NOMO-1 (cell line): ENCODE results near the gene SIAH3.

Source experiments
- DNase-seq, 2 experiments: peaks; one replicate each; lab custom pipeline; 2025; ENCODE audit not compliant: unreplicated experiment in 2 of 2; lab: John Stamatoyannopoulos, UW

SIAH3 gene

GRCh38 chr13:45863709-45864590 is 12.4 kb upstream of the SIAH3 start:
- DNase-seq = no peak

DNA sequence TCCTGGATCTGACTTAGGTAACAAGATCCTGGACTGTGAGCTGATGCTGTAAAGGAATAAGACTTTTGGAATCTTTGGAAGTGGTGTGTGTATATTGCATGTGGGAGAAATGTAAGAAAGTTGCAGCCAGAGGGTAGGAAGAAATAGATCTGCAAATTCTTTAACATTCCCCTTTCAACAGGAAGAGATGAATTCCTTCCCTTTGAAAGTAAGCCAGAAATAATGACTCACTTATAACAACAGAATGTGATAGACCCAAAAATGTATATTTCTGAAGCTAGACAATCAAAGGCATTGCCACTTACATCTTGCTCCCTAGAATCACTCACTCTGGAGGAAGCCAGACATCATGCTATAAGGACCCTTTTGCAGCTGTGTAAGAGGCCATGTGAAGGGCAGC is 9.8 kb upstream of the SIAH3 start:
- DNase-seq = no peak

- no peak for DNase-seq
These were observed 8.7 kb upstream of the SIAH3 start for GRCh38 chr13:45860240-45860639.

- no peak for DNase-seq
These were observed 8.2 kb upstream of the SIAH3 start for GRCh38 chr13:45859705-45860104.

DNA sequence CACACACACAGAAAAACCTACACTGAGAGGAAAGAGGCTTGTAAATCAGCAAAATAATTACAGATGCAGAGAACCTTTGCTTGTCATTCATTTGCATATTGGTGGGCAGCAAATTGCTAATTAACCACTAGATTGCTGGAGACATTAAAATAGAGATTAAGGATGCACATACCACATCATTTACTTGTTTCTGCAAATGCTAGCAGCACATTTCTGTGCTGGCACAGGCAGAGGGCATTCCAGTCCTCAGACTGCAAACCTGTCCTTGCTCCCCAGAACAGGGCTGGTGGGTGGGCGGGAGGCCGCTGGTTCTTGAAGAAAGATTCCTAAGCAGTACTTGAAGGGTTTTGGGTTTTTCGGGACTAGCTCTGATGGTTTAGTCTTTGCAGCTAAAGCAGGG is 941 bp upstream of the SIAH3 start:
- no peak for DNase-seq

- no peak for DNase-seq
These were observed 403 bp upstream of the SIAH3 start for GRCh38 chr13:45851956-45852355.

DNA sequence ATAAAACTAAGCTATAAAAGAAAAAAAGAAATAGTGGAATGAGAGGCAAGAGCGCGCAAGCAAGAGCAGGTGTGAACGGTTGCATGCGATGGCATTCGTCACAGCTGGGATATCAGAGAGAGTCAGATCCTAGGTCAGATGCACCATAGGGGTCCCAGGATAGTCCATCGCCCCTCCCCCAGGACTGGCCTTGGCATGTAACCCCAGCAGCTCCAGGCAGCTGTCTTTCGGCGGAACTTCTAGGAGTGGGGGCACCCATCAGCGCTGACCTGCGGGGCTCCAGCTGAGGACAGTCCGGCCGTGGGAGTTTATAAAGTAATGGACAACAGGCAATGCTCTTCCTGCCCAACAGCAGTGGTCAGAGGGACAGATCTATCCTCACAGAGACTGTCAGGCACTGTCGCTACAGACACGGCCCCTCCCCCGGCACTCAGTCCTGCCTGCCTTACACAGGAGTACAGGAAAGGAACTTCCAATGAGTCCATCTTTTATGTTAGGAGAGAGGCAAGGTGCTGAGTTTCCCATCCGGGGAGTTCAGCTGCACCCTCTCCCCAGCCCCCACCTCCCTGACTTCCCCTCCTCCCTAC is 1.4 kb downstream of the SIAH3 start:
- no peak for DNase-seq

GRCh38 chr13:45849408-45849807 is 2.1 kb downstream of the SIAH3 start:
- no peak for DNase-seq

- peak in 1 of 2 experiments; percentile 76 for DNase-seq
These were observed 3.9 kb downstream of the SIAH3 start for GRCh38 chr13:45847554-45848224.

GRCh38 chr13:45846681-45847080 is 4.9 kb downstream of the SIAH3 start:
- no peak for DNase-seq

- no peak for DNase-seq
These were observed 13.3 kb downstream of the SIAH3 start for GRCh38 chr13:45838171-45838745.

DNA sequence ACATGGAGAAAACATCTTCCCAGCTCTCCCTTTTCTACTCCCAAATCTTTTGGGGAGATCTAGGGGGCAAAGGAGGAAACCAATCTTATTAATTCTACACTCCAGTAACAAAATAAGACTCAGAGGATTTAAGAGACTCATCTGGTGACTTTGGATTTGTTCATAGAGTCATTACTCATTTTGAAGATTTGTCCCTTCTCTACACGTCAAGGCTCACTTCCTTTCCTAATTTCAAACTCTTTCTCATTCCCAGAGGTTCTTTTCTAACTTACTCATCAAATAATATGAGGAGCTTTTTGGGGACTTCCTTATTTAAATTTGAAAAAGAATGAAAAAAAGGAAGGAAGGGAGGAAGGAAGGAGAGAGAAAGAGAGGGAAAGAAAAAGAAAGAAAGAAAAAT is 14.4 kb downstream of the SIAH3 start:
- DNase-seq = no peak

- no peak for DNase-seq
These were observed 17.1 kb downstream of the SIAH3 start for GRCh38 chr13:45834411-45834994.

- peak; percentile 43 to 58 for DNase-seq
These were observed 17.7 kb downstream of the SIAH3 start for GRCh38 chr13:45833663-45834375.

- DNase-seq = peak in 1 of 2 experiments; percentile 43
These were observed 18.3 kb downstream of the SIAH3 start for GRCh38 chr13:45833242-45833641.

DNA sequence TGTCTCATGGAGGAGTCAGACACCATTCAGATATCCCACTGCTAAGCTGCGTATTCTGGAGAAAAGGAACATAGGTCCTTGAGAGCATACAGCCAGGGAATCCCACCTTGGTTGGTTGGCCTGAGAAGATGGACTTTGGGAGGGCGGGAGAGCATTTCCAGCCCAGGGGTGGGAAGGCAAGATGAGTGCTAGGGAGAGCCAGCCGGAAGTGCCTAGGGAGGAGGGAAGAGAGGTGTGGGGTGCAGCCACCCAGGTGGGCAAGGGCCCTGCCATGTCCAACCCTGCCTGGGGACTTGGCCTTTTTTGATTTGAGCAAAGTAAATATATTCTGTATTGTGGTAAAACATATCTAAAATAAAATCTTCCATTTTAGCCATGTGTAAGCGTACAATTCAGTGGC is 19.7 kb downstream of the SIAH3 start:
- no peak for DNase-seq

DNA sequence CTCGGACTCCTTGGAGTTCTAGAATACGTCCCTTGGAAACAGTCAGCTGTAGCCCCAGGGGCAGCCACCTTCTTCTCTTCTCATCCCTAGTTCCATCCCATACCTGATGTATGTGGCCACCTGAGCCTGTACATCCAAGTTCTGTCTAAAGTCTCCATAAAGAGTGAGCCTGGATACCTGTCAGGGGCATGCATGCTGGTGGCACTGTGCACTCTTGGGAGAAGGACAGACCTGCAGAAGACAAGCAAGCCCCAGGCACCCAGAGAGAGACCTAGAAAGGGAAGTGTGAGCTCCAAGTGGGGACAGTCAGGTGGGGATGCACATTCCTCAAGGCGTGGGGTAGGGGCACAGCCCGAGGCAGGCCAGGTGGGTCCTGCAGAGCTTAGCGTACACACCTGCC is 21.4 kb downstream of the SIAH3 start:
- no peak for DNase-seq

DNA sequence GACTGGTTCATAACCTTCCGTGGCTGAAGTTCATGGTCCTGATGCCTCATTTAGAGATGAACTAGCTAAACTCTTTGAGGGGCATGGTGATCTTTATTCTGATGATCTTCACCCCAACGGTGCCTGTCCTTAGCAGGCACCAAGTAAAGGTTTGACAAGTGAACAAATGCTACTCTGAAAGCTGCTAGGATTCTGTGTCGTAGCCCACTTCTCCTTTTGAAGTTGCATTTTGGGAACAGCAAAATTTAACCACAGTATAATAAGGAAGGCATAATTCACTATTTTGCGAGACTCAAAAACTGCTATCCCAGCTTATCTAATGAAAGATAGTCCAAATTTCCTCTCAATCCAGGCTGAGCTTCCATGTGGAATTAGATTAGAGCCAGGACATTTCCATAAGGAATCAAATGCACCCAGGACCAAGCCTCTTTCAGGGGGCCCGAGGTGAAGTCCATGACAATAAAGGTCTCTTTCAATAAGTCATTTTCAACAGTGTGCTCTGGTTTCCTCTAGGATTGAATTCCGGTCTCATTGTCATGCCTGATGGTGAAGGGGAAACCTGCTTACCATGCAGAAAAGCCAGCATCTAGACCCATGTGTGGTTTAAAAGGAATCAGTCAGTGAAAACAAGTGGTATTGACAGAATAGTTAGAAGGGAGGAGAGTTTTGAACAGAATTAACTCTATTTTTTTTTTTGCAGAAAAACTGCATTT is 23.1 kb downstream of the SIAH3 start:
- peak; percentile 34 to 76 for DNase-seq

DNA sequence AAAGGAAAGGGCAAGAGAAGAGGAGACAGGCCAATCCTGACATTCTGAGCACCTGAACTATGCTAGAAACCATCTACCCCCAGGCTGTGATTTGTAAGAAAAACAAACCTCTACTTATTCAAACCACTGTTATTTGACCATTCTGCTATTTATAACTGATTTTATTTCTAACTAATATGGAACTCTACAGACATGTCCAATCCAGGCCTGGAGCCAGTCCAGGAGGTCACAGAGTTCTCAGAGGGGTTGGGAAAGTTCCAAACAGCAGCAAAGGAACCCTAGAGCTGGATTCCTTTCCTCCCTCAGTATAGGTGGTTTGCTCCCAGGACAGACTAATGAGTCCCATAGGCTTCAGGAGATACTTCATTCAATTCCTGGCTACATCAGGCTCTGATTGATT is 24.2 kb downstream of the SIAH3 start:
- DNase-seq = no peak

GRCh38 chr13:45826731-45827130 is 24.8 kb downstream of the SIAH3 start:
- DNase-seq = peak; percentile 69 to 85
